Measurements from ENCODE around the gene CXCR2. TPM values are rescaled to one million over a fixed set of nuclear protein-coding genes. Genes with fewer than 3 reads are reported as not detected.
"Not testable (repeated sequence)": the region's sequence is repeated elsewhere in the genome, so short reads cannot be mapped to it uniquely, and the experiment has no call there.

CXCR2 gene
- polyA plus RNA-seq, 2 donors: 12.0 to 23.8 TPM

DNA sequence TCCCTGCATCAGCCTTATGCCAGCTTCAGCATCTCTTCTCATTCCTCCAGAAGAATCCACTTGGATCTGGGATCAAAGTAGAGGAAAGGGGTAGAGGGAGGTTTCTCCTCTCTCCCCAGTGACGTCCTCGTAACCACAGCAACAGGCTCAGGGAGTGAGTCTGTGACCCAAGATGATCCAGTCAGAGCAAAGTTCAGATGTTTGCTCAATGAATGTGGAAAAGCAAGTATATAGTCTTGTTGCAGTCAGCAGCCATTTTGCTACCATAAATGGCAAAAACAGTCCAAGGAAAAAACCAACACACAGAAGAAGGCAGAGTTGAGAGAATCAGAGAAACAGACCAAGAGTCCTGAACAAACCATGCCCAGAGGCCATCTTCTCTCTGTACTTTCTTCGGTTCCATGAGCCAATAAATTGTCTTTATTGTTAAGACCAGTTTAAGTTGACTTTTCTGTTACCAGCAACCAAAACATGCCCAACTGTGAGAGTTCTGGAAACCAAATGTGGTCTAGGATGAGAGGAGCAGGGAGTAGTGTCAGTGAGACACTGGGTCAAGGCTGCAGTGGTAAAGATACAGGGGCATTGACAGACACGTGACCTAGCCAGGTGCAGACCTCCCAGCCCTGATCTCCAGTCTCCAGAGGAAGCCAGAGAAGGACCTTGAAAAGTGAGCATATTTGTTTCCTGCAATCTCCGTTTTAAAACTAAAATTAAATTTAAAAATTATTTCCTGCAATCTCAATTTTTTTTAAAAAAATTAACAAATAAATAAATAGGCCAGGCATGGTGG, 44.1 kb downstream of the CXCR2 start:
- Histone ChIP-seq H3K4me1 (ENCODE audit: control insufficient read depth in 2 of 2, insufficient read depth in 2 of 2, low read length in 1 of 2) (peaks cover 0 to 2% of the 10 kb centered on the region in 2 donors), H3K4me3 (ENCODE audit: low read depth in 1 of 2, low read length in 2 of 2) (no peak overlapping the region), H3K27me3 (ENCODE audit: control insufficient read depth in 1 of 2, insufficient read depth in 2 of 2, low read length in 2 of 2) (no peaks in the 10 kb centered on the region), H3K36me3 (ENCODE audit: control insufficient read depth in 2 of 2, insufficient read depth in 2 of 2, low read length in 1 of 2) (no peaks in the 10 kb centered on the region), H3K9me3 (ENCODE audit: control insufficient read depth in 2 of 2, insufficient read depth in 1 of 2, low read depth in 1 of 2, low read length in 1 of 2) (no peaks in the 10 kb centered on the region), H3K27ac (ENCODE audit: low read depth in 2 of 2, low read length in 1 of 2) (no peak overlapping the region)
- 53 to 67% methylated on average over 5 of the region's 5 CpGs for WGBS, 2 donors

- WGBS, 2 donors: 90% methylated on average over 3 of the region's 3 CpGs
Measured at GRCh38 chr2:218171744-218172143, 45.9 kb downstream of the CXCR2 start.

DNA sequence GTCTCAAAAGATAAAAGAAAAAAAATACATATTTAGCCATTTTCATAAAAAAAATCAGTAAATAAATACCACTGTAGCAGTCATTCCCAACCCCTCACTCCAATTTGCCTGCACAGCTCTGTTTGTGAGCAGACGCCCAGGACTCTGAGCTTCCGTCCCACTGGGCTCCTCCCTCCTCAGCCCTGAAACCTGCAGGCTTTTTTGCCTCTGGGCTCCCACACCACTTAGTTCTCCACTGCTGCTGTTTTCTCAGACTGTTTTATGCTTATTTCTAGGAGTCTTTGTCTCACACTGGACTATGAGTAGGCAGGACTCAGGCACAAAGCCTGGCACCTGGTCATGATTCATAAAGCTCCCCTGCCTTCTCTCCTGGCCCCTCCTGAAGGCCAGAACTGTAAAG, 47.0 kb downstream of the CXCR2 start:
- Histone ChIP-seq H3K27me3 (ENCODE audit: control insufficient read depth in 1 of 2, insufficient read depth in 2 of 2, low read length in 2 of 2) (no peaks in the 10 kb centered on the region), H3K9me3 (ENCODE audit: control insufficient read depth in 2 of 2, insufficient read depth in 1 of 2, low read depth in 1 of 2, low read length in 1 of 2) (no peaks in the 10 kb centered on the region), H3K4me3 (ENCODE audit: low read depth in 1 of 2, low read length in 2 of 2) (no peak overlapping the region), H3K27ac (ENCODE audit: low read depth in 2 of 2, low read length in 1 of 2) (no peak overlapping the region), H3K36me3 (ENCODE audit: control insufficient read depth in 2 of 2, insufficient read depth in 2 of 2, low read length in 1 of 2) (no peaks in the 10 kb centered on the region), H3K4me1 (ENCODE audit: control insufficient read depth in 2 of 2, insufficient read depth in 2 of 2, low read length in 1 of 2) (no peaks in the 10 kb centered on the region)
- 77 to 85% methylated on average over 2 of the region's 2 CpGs for WGBS, 2 donors

More at GRCh38 chr2:218171744-218172143, 45.9 kb downstream of the CXCR2 start:
- not testable (repeated sequence) for H3K27me3 ChIP-seq (ENCODE audit: control insufficient read depth in 1 of 2, insufficient read depth in 2 of 2, low read length in 2 of 2); H3K36me3 ChIP-seq (ENCODE audit: control insufficient read depth in 2 of 2, insufficient read depth in 2 of 2, low read length in 1 of 2); H3K4me1 ChIP-seq (ENCODE audit: control insufficient read depth in 2 of 2, insufficient read depth in 2 of 2, low read length in 1 of 2); H3K27ac ChIP-seq (ENCODE audit: low read depth in 2 of 2, low read length in 1 of 2); H3K4me3 ChIP-seq (ENCODE audit: low read depth in 1 of 2, low read length in 2 of 2); H3K9me3 ChIP-seq (ENCODE audit: control insufficient read depth in 2 of 2, insufficient read depth in 1 of 2, low read depth in 1 of 2, low read length in 1 of 2)

DNA sequence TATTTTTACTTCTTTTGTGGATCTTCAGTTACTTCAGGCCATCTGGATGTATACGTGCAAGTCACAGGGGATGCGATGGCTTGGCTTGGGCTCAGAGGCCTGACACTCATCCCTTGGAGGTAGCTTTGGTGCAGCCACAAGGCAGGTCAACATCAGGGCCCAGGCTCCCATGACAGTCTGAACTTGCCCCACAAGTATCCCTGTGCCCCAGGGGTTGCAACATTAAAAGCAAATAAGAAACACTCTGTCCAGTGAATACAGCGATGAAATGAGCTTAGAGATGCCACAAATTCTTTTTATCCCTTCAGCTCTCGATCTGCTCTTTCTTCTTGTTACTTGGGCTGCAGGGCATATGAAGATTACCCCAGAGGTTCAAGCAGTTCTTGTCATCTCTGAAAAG, 54.0 kb downstream of the CXCR2 start:
- no peaks in the 10 kb centered on the region for H3K27me3 ChIP-seq (ENCODE audit: control insufficient read depth in 1 of 2, insufficient read depth in 2 of 2, low read length in 2 of 2)
- H3K9me3 ChIP-seq (ENCODE audit: control insufficient read depth in 2 of 2, insufficient read depth in 1 of 2, low read depth in 1 of 2, low read length in 1 of 2): no peaks in the 10 kb centered on the region
- no peaks in the 10 kb centered on the region for H3K4me1 ChIP-seq (ENCODE audit: control insufficient read depth in 2 of 2, insufficient read depth in 2 of 2, low read length in 1 of 2)
- no peak overlapping the region for H3K4me3 ChIP-seq (ENCODE audit: low read depth in 1 of 2, low read length in 2 of 2)
- no peaks in the 10 kb centered on the region for H3K36me3 ChIP-seq (ENCODE audit: control insufficient read depth in 2 of 2, insufficient read depth in 2 of 2, low read length in 1 of 2)
- H3K27ac ChIP-seq (ENCODE audit: low read depth in 2 of 2, low read length in 1 of 2): no peak overlapping the region
- WGBS, 2 donors: 71 to 84% methylated on average over 4 of the region's 4 CpGs

GRCh38 chr2:218180467-218181114, 54.8 kb downstream of the CXCR2 start:
- Histone ChIP-seq H3K4me1 (ENCODE audit: control insufficient read depth in 2 of 2, insufficient read depth in 2 of 2, low read length in 1 of 2) (no peaks in the 10 kb centered on the region), H3K27ac (ENCODE audit: low read depth in 2 of 2, low read length in 1 of 2) (no peak overlapping the region), H3K9me3 (ENCODE audit: control insufficient read depth in 2 of 2, insufficient read depth in 1 of 2, low read depth in 1 of 2, low read length in 1 of 2) (no peaks in the 10 kb centered on the region), H3K27me3 (ENCODE audit: control insufficient read depth in 1 of 2, insufficient read depth in 2 of 2, low read length in 2 of 2) (no peaks in the 10 kb centered on the region), H3K36me3 (ENCODE audit: control insufficient read depth in 2 of 2, insufficient read depth in 2 of 2, low read length in 1 of 2) (no peaks in the 10 kb centered on the region), H3K4me3 (ENCODE audit: low read depth in 1 of 2, low read length in 2 of 2) (no peak overlapping the region)
- 60 to 67% methylated on average over 9 of the region's 9 CpGs for WGBS, 2 donors

GRCh38 chr2:218184331-218184730, 58.5 kb downstream of the CXCR2 start:
- 94 to 97% methylated on average over 1 of the region's 1 CpG for WGBS, 2 donors
- H3K9me3 ChIP-seq (ENCODE audit: control insufficient read depth in 2 of 2, insufficient read depth in 1 of 2, low read depth in 1 of 2, low read length in 1 of 2): no peaks in the 10 kb centered on the region
- no peaks in the 10 kb centered on the region for H3K27me3 ChIP-seq (ENCODE audit: control insufficient read depth in 1 of 2, insufficient read depth in 2 of 2, low read length in 2 of 2)
- no peaks in the 10 kb centered on the region for H3K36me3 ChIP-seq (ENCODE audit: control insufficient read depth in 2 of 2, insufficient read depth in 2 of 2, low read length in 1 of 2)
- no peaks in the 10 kb centered on the region for H3K4me1 ChIP-seq (ENCODE audit: control insufficient read depth in 2 of 2, insufficient read depth in 2 of 2, low read length in 1 of 2)
- H3K27ac ChIP-seq (ENCODE audit: low read depth in 2 of 2, low read length in 1 of 2): no peak overlapping the region
- H3K4me3 ChIP-seq (ENCODE audit: low read depth in 1 of 2, low read length in 2 of 2): no peak overlapping the region

DNA sequence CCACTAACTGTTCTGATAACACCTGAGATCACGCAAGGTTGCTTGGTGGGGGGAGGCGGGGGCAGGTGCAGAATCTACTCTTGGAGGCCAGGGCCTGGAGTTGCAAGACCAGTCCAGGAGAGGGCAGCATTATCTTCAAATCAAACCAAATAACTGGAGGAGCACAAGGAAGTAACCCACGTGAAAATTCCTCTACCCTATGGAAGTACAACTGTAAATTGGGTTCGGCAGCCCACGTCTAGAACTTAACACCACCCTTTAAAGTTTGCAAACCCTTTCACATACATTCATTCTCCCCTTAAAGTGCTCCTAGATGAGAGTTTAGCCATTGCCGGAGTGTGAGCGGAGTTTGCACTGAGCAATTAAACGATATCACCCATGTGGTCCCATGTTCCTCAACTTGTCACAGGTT, 60.5 kb downstream of the CXCR2 start:
- H3K4me1 ChIP-seq (ENCODE audit: control insufficient read depth in 2 of 2, insufficient read depth in 2 of 2, low read length in 1 of 2): no peaks in the 10 kb centered on the region
- no peaks in the 10 kb centered on the region for H3K27me3 ChIP-seq (ENCODE audit: control insufficient read depth in 1 of 2, insufficient read depth in 2 of 2, low read length in 2 of 2)
- no peaks in the 10 kb centered on the region for H3K9me3 ChIP-seq (ENCODE audit: control insufficient read depth in 2 of 2, insufficient read depth in 1 of 2, low read depth in 1 of 2, low read length in 1 of 2)
- no peak overlapping the region for H3K27ac ChIP-seq (ENCODE audit: low read depth in 2 of 2, low read length in 1 of 2)
- WGBS, 2 donors: 36 to 39% methylated on average over 8 of the region's 8 CpGs
- H3K4me3 ChIP-seq (ENCODE audit: low read depth in 1 of 2, low read length in 2 of 2): no peak overlapping the region
- no peaks in the 10 kb centered on the region for H3K36me3 ChIP-seq (ENCODE audit: control insufficient read depth in 2 of 2, insufficient read depth in 2 of 2, low read length in 1 of 2)

Other genes with a start within 250 kb of the CXCR2 start
- gene TNS1, start 123.0 kb upstream of the CXCR2 start, polyA plus RNA-seq: 10 to 100 TPM; 28.3 to 39.0 TPM
- under 1 TPM; 0.28 to 0.52 TPM for gene RUFY4, start 56.8 kb upstream of the CXCR2 start, polyA plus RNA-seq
- gene CXCR1, start 40.9 kb downstream of the CXCR2 start, polyA plus RNA-seq: under 1 TPM; 0.08 to 0.11 TPM
- gene ARPC2, start 91.2 kb downstream of the CXCR2 start, polyA plus RNA-seq: 100 to 1,000 TPM; 150 to 426 TPM
- gene GPBAR1, start 135.0 kb downstream of the CXCR2 start, polyA plus RNA-seq: under 1 TPM; 0.29 to 0.45 TPM
- gene AAMP, start 144.1 kb downstream of the CXCR2 start, polyA plus RNA-seq: 10 to 100 TPM; 45.0 to 90.4 TPM
- gene PNKD, start 144.5 kb downstream of the CXCR2 start, polyA plus RNA-seq: 10 to 100 TPM; 50.1 to 54.9 TPM
- gene TMBIM1, start 166.5 kb downstream of the CXCR2 start, polyA plus RNA-seq: 100 to 1,000 TPM; 196 to 231 TPM
- gene CATIP, start 230.8 kb downstream of the CXCR2 start, polyA plus RNA-seq: not detected

Data from esophagus (tissue), 2 donors.